ENCODE measurements around the gene NT5DC3.

- TF ChIP-seq POLR2A (IDR thresholded peaks at IDR 0.05) (no peak), CTCF (IDR thresholded peaks at IDR 0.05) (no peak)
These were observed 8.7 kb downstream of the NT5DC3 start for GRCh38 chr12:103832048-103832997.
